GM10847 (cell line): ENCODE data around the gene ISCA2.

Experiments used
- POLR2A ChIP-seq: IDR thresholded peaks from 2 replicates; pipeline ENCODE4 v1.6.1; 2011; ENCODE audit not compliant: insufficient read length; ENCODE audit errors: extremely low read depth

Gene ISCA2

GRCh38 chr14:74475678-74476077 lies 17.9 kb upstream of the ISCA2 start:
- no peak for TF ChIP-seq POLR2A

- no peak for TF ChIP-seq POLR2A
Measured at GRCh38 chr14:74476107-74476506, 17.5 kb upstream of the ISCA2 start.

GRCh38 chr14:74476607-74477006 lies 17.0 kb upstream of the ISCA2 start:
- TF ChIP-seq POLR2A, result no peak

- TF ChIP-seq POLR2A, result no peak
Measured at GRCh38 chr14:74478996-74479635, 14.4 kb upstream of the ISCA2 start.

- TF ChIP-seq POLR2A, result no peak
Measured at GRCh38 chr14:74480046-74480445, 13.5 kb upstream of the ISCA2 start.

GRCh38 chr14:74482571-74482970 lies 11.0 kb upstream of the ISCA2 start:
- no peak for TF ChIP-seq POLR2A

- no peak for TF ChIP-seq POLR2A
Measured at GRCh38 chr14:74483321-74483720, 10.2 kb upstream of the ISCA2 start.

- TF ChIP-seq POLR2A, result no peak
Measured at GRCh38 chr14:74486164-74486563, 7.4 kb upstream of the ISCA2 start.

- no peak for TF ChIP-seq POLR2A
Measured at GRCh38 chr14:74488786-74489397, 4.7 kb upstream of the ISCA2 start.

GRCh38 chr14:74490486-74490885 lies 3.1 kb upstream of the ISCA2 start:
- no peak for TF ChIP-seq POLR2A

- TF ChIP-seq POLR2A, result no peak
Measured at GRCh38 chr14:74491956-74492775, 1.4 kb upstream of the ISCA2 start.

- peak; percentile 37 for TF ChIP-seq POLR2A
Measured at GRCh38 chr14:74492776-74493342, 706 bp upstream of the ISCA2 start, which contains the start of gene NPC2. Gene NPC2, minus strand, starts transcription at chr14:74493305. Its CDS starts 31 bp downstream, at chr14:74493274.

- no peak for TF ChIP-seq POLR2A
Measured at GRCh38 chr14:74495356-74495755, 1.8 kb downstream of the ISCA2 start.

GRCh38 chr14:74500417-74501134 lies 7.0 kb downstream of the ISCA2 start:
- no peak for TF ChIP-seq POLR2A

GRCh38 chr14:74501135-74501614 lies 7.6 kb downstream of the ISCA2 start:
- TF ChIP-seq POLR2A, result no peak

GRCh38 chr14:74501691-74502090 lies 8.1 kb downstream of the ISCA2 start:
- TF ChIP-seq POLR2A, result no peak
